WERI-Rb-1 (cell line): ENCODE results near the gene NT5C3B.
"Not testable (repeated sequence)": the region's sequence is repeated elsewhere in the genome, so short reads cannot be mapped to it uniquely, and the experiment has no call there.

Source experiments
- DNase-seq: peaks from one replicate; pipeline ENCODE4 v3.0.0-alpha.2; 2020
- H3K27ac ChIP-seq: fragments of 250-450 bp; sonication (Bioruptor Pico); 2 replicates; pipeline ENCODE4 v1.5.1; 2020; ENCODE audit warnings: mild to moderate bottlenecking, moderate library complexity
- H3K27me3 ChIP-seq: fragments of 250-450 bp; sonication (Bioruptor Pico); 2 replicates; pipeline ENCODE4 v1.5.1; 2021; ENCODE audit warnings: mild to moderate bottlenecking, low read depth, moderate library complexity; ENCODE audit not compliant: insufficient read depth, severe bottlenecking
- H3K36me3 ChIP-seq: fragments of 250-450 bp; sonication (Bioruptor Pico); 2 replicates; pipeline ENCODE4 v1.5.1; 2020; ENCODE audit warnings: mild to moderate bottlenecking, moderate library complexity
- H3K4me3 ChIP-seq: 2 replicates; pipeline ENCODE4 v1.5.1; 2011; ENCODE audit warnings: low read depth, mild to moderate bottlenecking, control low read depth, low read length
- H3K9me3 ChIP-seq: fragments of 250-450 bp; sonication (Bioruptor Pico); 2 replicates; pipeline ENCODE4 v1.5.1; 2021; ENCODE audit warnings: mild to moderate bottlenecking, moderate library complexity; ENCODE audit not compliant: severe bottlenecking
- CTCF ChIP-seq: IDR thresholded peaks from 2 replicates; pipeline ENCODE4 v1.5.1; 2011; ENCODE audit warnings: low read depth, mild to moderate bottlenecking, control low read depth, inconsistent platforms, low read length

Gene NT5C3B

GRCh38 chr17:41836550-41837196, 641 bp upstream of the NT5C3B start:
- no peak for DNase-seq
- no peaks in the 10 kb centered on the region for H3K9me3 ChIP-seq
- H3K4me3 ChIP-seq: peak overlapping the region; percentile 94
- peaks cover 37% of the 10 kb centered on the region for H3K36me3 ChIP-seq
- peak overlapping the region; percentile 32; the same call in 1 of the 2 replicates for H3K27ac ChIP-seq
- no peak for TF ChIP-seq CTCF
- H3K27me3 ChIP-seq: no peaks in the 10 kb centered on the region

GRCh38 chr17:41835214-41835799, 725 bp downstream of the NT5C3B start:
- Histone ChIP-seq H3K27ac (peak overlapping the region; percentile 79), H3K27me3 (no peaks in the 10 kb centered on the region), H3K9me3 (no peaks in the 10 kb centered on the region), H3K36me3 (peaks cover 49% of the 10 kb centered on the region), H3K4me3 (peak overlapping the region; percentile 94)
- TF ChIP-seq CTCF: no peak
- DNase-seq: peak; percentile 40

- H3K27ac ChIP-seq, H3K4me3 ChIP-seq, DNase-seq, H3K27me3 ChIP-seq, H3K9me3 ChIP-seq: not testable (repeated sequence)
- peaks cover 98% of the 10 kb centered on the region for H3K36me3 ChIP-seq
Measured at GRCh38 chr17:41829961-41830360, 6.1 kb downstream of the NT5C3B start.

- peak overlapping the region; percentile 80 for H3K27ac ChIP-seq
- no peaks in the 10 kb centered on the region for H3K27me3 ChIP-seq
- no peak overlapping the region for H3K4me3 ChIP-seq
- TF ChIP-seq CTCF: peak; percentile 5; the same call in 1 of the 2 replicates
- H3K36me3 ChIP-seq: peaks cover 78% of the 10 kb centered on the region
- no peak for DNase-seq
- H3K9me3 ChIP-seq: no peaks in the 10 kb centered on the region
Measured at GRCh38 chr17:41825175-41825845, 10.7 kb downstream of the NT5C3B start.

- no peaks in the 10 kb centered on the region for H3K9me3 ChIP-seq
- peaks cover 78% of the 10 kb centered on the region for H3K36me3 ChIP-seq
Measured at GRCh38 chr17:41824086-41824485, 11.9 kb downstream of the NT5C3B start.

More at GRCh38 chr17:41824086-41824485, 11.9 kb downstream of the NT5C3B start:
- H3K4me3 ChIP-seq: no peak overlapping the region
- peak overlapping the region; percentile 80 for H3K27ac ChIP-seq
- H3K27me3 ChIP-seq: no peaks in the 10 kb centered on the region
- peak; percentile 92 for DNase-seq
- TF ChIP-seq CTCF: no peak
